Uterus (tissue), 2 donors: Measurements from ENCODE around the gene MAP2K6.

Experiments used
- POLR2A ChIP-seq, 2 donors: fragments of 450-650 bp; IDR thresholded peaks; one replicate each; pipeline ENCODE4 v1.6.1; 2016; ENCODE audit warnings: antibody characterized with exemption in 2 of 2, mild to moderate bottlenecking in 1 of 2, moderate library complexity in 1 of 2
- TF ChIP-seq, protein P1 (sequence below), 4 experiments: fragments of 200-600 bp in 2 of 4; fragments of 450-650 bp in 2 of 4; sonication (generic) in 2 of 4; IDR thresholded peaks; one replicate each; pipeline ENCODE4 v1.5.1; 2016 to 2019; ENCODE audit warnings: antibody characterized with exemption in 4 of 4, mild to moderate bottlenecking in 2 of 4, moderate library complexity in 1 of 4

DNA sequence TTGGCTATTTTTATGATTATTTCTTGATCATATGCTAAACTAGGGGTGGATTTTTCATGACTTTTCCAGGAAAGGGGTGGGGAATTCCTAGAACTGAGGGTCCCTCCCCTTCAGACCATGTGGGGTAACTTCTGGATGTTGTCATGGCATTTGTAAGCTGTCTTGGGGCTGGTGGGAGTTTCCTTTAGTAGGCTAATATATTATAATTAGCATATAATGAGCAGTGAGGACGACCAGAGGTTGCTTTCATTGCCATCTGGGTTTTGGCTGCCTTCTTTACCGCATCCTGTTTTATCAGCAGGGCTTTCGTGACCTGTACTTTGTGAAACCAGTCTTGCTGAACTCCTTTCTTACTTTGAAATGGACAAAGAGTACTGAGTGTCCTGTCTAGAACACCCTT, 47.2 kb upstream of the MAP2K6 start:
- TF ChIP-seq POLR2A (IDR thresholded peaks at IDR 0.05): no peak
- TF ChIP-seq, protein P1, sequence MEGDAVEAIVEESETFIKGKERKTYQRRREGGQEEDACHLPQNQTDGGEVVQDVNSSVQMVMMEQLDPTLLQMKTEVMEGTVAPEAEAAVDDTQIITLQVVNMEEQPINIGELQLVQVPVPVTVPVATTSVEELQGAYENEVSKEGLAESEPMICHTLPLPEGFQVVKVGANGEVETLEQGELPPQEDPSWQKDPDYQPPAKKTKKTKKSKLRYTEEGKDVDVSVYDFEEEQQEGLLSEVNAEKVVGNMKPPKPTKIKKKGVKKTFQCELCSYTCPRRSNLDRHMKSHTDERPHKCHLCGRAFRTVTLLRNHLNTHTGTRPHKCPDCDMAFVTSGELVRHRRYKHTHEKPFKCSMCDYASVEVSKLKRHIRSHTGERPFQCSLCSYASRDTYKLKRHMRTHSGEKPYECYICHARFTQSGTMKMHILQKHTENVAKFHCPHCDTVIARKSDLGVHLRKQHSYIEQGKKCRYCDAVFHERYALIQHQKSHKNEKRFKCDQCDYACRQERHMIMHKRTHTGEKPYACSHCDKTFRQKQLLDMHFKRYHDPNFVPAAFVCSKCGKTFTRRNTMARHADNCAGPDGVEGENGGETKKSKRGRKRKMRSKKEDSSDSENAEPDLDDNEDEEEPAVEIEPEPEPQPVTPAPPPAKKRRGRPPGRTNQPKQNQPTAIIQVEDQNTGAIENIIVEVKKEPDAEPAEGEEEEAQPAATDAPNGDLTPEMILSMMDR (IDR thresholded peaks at IDR 0.05): no peak
